ENCODE results near the gene CLTC. TPM values are rescaled to one million over a fixed set of nuclear protein-coding genes. Genes with fewer than 3 reads are reported as not detected.

CLTC gene
- total RNA-seq, 2 donors from 2014 or later, result 342 to 393 TPM

- H3K27ac ChIP-seq (ENCODE audit: low read depth, low read length), result no peak overlapping the region
- H3K27ac Mint-ChIP-seq, result no peak overlapping the region
- WGBS, 2 experiments (ENCODE audit: insufficient coverage in 1 of 2, insufficient read length in 1 of 2), result 94 to 95% methylated on average over 7 of the region's 7 CpGs
Measured at GRCh38 chr17:59699218-59699617, 79.5 kb downstream of the CLTC start.

GRCh38 chr17:59699786-59700185, 80.1 kb downstream of the CLTC start:
- no peaks in the 10 kb centered on the region for H3K9me3 Mint-ChIP-seq
- H3K4me1 Mint-ChIP-seq, result peaks cover 2% of the 10 kb centered on the region
- H3K36me3 ChIP-seq (ENCODE audit: control insufficient read depth, insufficient read depth, low read length), result peaks cover 85% of the 10 kb centered on the region
- TF ChIP-seq CTCF (conservative IDR thresholded peaks at IDR 0.05), result no peak
- no peak overlapping the region for H3K4me3 ChIP-seq (ENCODE audit: low read length)
- H3K36me3 Mint-ChIP-seq (ENCODE audit: low read depth), result peaks cover 56% of the 10 kb centered on the region
- no peak overlapping the region for H3K27ac ChIP-seq (ENCODE audit: low read depth, low read length)
- H3K27ac Mint-ChIP-seq, result no peak overlapping the region
- H3K27me3 ChIP-seq (ENCODE audit: control insufficient read depth, insufficient read depth, low read length, poor library complexity, severe bottlenecking), result no peaks in the 10 kb centered on the region
- DNase-seq, result no peak
- H3K4me3 Mint-ChIP-seq, result no peak overlapping the region
- H3K4me1 ChIP-seq (ENCODE audit: control insufficient read depth, insufficient read depth, low read length), result no peaks in the 10 kb centered on the region
- 91 to 96% methylated on average over 6 of the region's 6 CpGs for WGBS, 2 experiments (ENCODE audit: insufficient coverage in 1 of 2, insufficient read length in 1 of 2)
- no peaks in the 10 kb centered on the region for H3K27me3 Mint-ChIP-seq (ENCODE audit: insufficient read depth)
- H3K9ac ChIP-seq (ENCODE audit: extremely low read depth, low read length, poor library complexity, severe bottlenecking), result no peak overlapping the region
- H3K9me3 ChIP-seq (ENCODE audit: control insufficient read depth, low read length), result no peaks in the 10 kb centered on the region

More at GRCh38 chr17:59699218-59699617, 79.5 kb downstream of the CLTC start:
- Mint-ChIP-seq H3K9me3 (no peaks in the 10 kb centered on the region), H3K27me3 (ENCODE audit: insufficient read depth) (no peaks in the 10 kb centered on the region), H3K36me3 (ENCODE audit: low read depth) (peaks cover 59% of the 10 kb centered on the region), H3K4me1 (peaks cover 2% of the 10 kb centered on the region), H3K4me3 (no peak overlapping the region)
- H3K4me1 ChIP-seq (ENCODE audit: control insufficient read depth, insufficient read depth, low read length), result no peaks in the 10 kb centered on the region
- no peaks in the 10 kb centered on the region for H3K9me3 ChIP-seq (ENCODE audit: control insufficient read depth, low read length)
- H3K36me3 ChIP-seq (ENCODE audit: control insufficient read depth, insufficient read depth, low read length), result peaks cover 86% of the 10 kb centered on the region
- no peak overlapping the region for H3K4me3 ChIP-seq (ENCODE audit: low read length)
- no peak overlapping the region for H3K9ac ChIP-seq (ENCODE audit: extremely low read depth, low read length, poor library complexity, severe bottlenecking)
- no peaks in the 10 kb centered on the region for H3K27me3 ChIP-seq (ENCODE audit: control insufficient read depth, insufficient read depth, low read length, poor library complexity, severe bottlenecking)
- no peak for DNase-seq
- TF ChIP-seq CTCF (conservative IDR thresholded peaks at IDR 0.05), result no peak

GRCh38 chr17:59702304-59702703, 82.6 kb downstream of the CLTC start:
- H3K9me3 Mint-ChIP-seq, result no peaks in the 10 kb centered on the region
- Histone ChIP-seq H3K9me3 (ENCODE audit: control insufficient read depth, low read length) (no peaks in the 10 kb centered on the region), H3K4me1 (ENCODE audit: control insufficient read depth, insufficient read depth, low read length) (no peaks in the 10 kb centered on the region), H3K4me3 (ENCODE audit: low read length) (peak overlapping the region; percentile 16), H3K36me3 (ENCODE audit: control insufficient read depth, insufficient read depth, low read length) (peaks cover 67% of the 10 kb centered on the region), H3K27ac (ENCODE audit: low read depth, low read length) (no peak overlapping the region), H3K9ac (ENCODE audit: extremely low read depth, low read length, poor library complexity, severe bottlenecking) (no peak overlapping the region), H3K27me3 (ENCODE audit: control insufficient read depth, insufficient read depth, low read length, poor library complexity, severe bottlenecking) (no peaks in the 10 kb centered on the region)
- WGBS, 2 experiments (ENCODE audit: insufficient coverage in 1 of 2, insufficient read length in 1 of 2), result 85 to 97% methylated on average over 6 to 7 of the region's 7 CpGs
- no peak for TF ChIP-seq CTCF (conservative IDR thresholded peaks at IDR 0.05)
- peaks cover 49% of the 10 kb centered on the region for H3K36me3 Mint-ChIP-seq (ENCODE audit: low read depth)
- peaks cover 8% of the 10 kb centered on the region for H3K4me1 Mint-ChIP-seq
- H3K27me3 Mint-ChIP-seq (ENCODE audit: insufficient read depth), result no peaks in the 10 kb centered on the region
- no peak overlapping the region for H3K27ac Mint-ChIP-seq
- no peak overlapping the region for H3K4me3 Mint-ChIP-seq
- peak; percentile 48 for DNase-seq
